HG03103 (cell line): ENCODE results near the gene CYP19A1.

Source experiments
- ATAC-seq: cut with Tn5 transposase; IDR thresholded peaks from one replicate; pipeline ENCODE4 v1.9.1; 2021; ENCODE audit warnings: low read depth; ENCODE audit not compliant: unreplicated experiment

CYP19A1 gene

GRCh38 chr15:51363383-51363782, 25.0 kb upstream of the CYP19A1 start:
- no peak for ATAC-seq

DNA sequence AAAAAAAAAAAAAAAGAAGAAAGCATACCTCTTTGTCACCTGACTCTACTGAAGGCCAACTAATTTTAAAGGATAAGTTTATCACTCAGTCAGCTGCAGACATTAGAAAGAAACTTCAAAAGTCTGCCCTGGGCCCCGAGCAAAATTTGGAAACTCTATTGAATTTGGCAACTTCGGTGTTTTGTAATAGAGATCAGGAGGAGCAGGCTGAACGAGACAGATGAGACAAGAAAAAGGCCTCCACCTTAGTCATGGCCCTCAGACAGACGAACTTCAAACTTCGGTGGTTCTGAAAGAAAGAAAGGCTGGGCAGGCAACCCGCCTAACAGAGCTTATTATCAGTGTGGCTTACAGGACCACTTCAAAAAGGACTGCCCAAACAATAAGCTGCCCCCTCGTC, 21.6 kb upstream of the CYP19A1 start:
- no peak for ATAC-seq

GRCh38 chr15:51356983-51357382, 18.6 kb upstream of the CYP19A1 start:
- ATAC-seq, result no peak

DNA sequence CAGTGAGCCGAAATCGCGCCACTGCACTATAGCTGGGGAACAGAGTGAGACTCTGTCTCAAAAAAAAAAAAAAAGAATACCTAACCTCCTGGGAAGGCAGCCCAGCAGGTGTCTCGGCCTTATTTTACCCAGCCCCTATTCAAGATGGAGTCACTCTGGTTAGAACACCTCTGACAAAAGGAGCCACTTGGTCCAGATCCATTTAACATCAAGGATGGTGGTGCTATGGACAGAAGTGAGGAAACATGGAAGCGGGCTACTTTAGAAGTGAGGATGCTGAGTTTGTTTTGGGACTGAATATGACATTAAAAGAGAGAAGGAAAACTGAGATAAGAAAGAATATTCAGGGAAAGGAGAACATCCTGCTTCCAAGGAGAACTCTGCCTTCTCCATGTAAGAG, 17.8 kb upstream of the CYP19A1 start:
- ATAC-seq, result no peak

DNA sequence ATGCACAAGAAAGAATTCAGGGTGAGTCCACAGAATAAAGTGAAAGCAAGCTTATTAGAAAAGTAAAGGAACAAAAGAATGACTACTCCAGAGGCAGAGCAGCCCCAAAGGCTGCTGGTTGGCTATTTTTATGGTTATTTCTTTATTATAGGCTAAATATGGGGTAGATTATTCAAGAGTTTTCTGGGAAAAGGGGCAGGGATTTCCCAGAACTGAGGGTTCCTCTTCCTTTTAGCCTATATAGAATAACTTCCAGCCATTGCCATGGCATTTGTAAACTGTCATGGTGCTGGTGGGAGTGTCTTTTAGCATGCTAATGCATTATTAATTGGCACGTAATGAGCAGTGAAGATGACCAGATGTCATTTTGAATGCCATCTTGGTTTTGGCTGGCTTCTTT, 16.7 kb upstream of the CYP19A1 start:
- no peak for ATAC-seq

DNA sequence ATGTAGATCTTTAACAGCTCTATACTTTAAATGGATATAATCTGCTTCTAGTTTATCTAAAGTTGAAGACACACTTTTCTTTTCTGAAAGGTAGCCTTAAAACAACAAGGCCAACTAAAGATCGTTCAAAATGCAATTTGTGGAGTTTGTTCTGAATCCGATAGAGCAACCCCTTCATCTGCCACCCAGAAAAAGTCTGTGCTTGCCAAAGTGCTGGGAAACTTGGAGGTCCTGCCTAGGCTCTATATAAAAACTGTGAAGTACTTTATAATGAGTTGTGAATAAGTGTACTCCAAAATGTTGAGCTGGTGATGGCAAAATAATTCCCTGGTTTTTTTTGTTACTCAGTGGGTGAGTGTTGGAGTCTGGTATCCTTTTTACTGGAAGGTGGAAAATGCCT, 15.6 kb upstream of the CYP19A1 start:
- ATAC-seq, result no peak

GRCh38 chr15:51350723-51351122, 12.3 kb upstream of the CYP19A1 start:
- no peak for ATAC-seq

- ATAC-seq, result no peak
Observed at GRCh38 chr15:51349156-51349844, 10.9 kb upstream of the CYP19A1 start.

DNA sequence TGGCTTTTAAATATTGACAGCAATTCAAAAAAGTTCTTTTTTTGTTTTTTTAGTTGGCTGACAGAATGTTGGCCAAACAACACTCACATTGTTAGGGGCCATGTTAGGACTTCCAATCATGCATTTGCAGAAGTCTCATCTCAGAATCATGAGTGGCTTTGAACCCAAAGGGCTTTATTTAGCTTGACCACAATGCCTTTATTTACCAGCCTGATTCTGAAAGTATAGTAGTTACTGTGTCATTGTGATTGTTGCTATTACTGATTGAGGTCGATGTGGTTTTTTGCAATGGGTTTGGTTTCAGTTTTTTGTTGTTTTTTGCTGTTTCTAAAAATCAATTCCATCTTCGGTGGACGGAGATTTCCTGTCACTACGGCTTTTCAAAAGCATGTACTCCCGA, 10.3 kb upstream of the CYP19A1 start:
- peak; percentile 94 for ATAC-seq

GRCh38 chr15:51346136-51346535, 7.7 kb upstream of the CYP19A1 start:
- no peak for ATAC-seq

DNA sequence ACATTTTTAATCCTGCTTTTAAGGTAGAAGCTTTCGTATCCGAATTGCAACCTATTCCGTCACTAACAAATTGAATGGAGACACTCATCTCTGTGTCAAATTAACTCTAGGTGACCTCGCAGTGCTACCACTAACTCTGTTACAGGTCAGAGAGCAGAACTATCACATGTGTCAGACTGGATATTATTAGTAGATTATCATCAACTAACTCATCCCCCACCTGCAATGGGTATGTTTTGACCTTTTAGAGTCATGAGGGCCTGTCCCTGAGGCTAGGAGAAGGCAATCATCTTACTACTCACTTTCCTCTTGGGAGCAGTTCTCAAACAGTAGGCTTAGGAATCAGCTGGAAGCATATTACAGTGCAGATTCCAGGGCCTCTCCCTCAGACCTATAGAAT, 5.1 kb upstream of the CYP19A1 start:
- no peak for ATAC-seq

GRCh38 chr15:51342227-51342999, 4.0 kb upstream of the CYP19A1 start:
- no peak for ATAC-seq

DNA sequence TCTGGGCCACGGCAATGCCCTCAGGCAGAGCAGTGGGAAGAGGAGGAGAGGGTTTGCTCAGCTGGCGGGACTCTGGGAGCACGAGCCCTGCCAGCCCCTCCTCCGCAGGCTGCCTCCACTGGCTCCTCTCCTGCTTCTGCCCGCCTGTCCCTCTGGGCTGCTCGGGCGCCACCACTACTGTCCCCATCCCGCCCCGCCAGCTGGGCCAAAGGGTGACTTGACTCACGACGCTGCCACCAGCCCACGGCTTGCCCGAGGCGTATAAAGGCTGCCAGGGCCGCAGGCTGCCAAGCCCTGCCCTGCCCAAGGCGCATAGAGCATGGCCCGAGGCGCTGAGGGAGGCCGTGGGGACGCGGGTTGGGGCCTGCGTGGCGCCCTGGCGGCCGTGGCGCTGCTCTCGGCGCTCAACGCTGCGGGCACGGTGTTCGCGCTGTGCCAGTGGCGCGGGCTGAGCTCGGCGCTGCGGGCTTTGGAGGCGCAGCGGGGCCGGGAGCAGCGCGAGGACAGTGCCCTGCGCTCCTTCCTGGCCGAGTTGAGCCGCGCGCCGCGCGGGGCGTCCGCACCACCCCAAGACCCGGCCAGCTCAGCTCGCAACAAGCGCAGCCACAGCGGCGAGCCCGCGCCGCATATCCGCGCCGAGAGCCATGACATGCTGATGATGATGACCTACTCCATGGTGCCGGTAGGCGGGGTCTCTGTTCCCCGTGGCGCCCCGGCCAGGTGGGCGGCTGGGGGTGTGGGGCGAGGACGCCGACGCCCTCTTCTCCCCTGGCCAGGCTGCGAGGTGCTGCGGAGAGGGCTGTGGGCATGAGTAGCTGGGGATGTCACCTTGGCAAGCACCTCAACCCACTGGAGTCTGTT, 3.2 kb upstream of the CYP19A1 start, which contains the start of gene GLDN:
Gene GLDN, plus strand, starts transcription at position 290 of the 861 bp plus-strand sequence. Its CDS starts 30 bp downstream, at position 320.
- ATAC-seq, result no peak

DNA sequence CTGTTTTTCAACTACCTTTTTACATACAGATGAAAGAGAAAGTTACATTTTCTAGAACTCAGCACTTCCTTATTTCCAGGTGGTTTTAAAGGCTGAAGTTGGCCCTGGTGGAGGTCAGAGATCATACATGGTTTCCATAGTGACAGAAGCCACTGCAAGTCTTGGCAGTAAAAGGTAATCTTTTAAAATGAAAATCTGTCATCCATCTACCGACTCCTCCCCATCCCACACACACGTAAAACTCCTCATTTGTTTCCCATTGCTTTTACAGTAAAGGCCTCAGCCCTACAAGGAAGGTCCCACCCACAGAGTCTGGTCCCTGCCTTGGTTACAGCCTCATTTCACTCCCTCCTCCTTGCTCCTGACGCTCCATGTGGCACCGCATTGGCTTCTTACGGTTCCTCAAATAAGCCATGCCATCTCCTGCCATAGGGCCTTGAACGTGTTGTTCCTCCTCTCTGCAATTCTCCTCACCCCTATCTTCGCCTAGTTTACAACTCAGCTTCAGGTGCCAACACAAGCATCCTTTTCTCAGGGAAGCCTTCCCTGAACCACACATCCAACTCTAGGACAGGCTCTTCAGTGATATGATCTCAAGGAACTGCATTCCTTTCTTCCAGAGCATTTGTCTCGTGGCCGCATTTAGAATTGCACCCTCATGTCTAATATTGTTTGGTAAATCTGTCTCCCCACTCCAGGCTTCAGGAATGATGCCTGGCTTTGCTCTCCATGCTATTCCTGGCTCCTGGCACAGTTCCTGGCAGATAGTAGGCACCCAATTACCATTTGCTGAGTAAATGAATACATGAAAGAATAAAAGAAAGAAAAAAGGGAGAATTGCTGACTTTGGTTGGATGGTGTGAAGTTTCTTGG, 2.6 kb downstream of the CYP19A1 start:
- peak; percentile 62 for ATAC-seq

DNA sequence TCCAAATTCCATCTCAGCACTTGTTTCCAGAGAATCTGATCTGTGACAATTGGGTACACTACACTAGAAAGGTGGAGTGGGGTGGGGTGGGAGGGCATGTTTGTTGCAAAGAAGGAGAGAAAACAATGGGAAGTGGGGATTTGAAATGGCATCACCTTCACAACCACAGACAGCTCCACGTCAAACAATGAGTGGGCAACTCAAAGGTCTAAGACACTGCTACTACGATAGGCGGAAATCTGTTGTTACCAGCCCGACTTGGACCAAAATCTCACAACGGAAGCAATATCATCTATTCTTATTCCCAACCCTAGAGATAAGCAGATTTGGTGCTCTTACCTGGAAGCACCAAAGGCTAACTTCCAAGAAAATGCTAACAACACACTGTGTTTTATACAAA, 3.3 kb downstream of the CYP19A1 start:
- peak; percentile 11 for ATAC-seq

- ATAC-seq, result no peak
Observed at GRCh38 chr15:51334011-51334451, 4.4 kb downstream of the CYP19A1 start.

DNA sequence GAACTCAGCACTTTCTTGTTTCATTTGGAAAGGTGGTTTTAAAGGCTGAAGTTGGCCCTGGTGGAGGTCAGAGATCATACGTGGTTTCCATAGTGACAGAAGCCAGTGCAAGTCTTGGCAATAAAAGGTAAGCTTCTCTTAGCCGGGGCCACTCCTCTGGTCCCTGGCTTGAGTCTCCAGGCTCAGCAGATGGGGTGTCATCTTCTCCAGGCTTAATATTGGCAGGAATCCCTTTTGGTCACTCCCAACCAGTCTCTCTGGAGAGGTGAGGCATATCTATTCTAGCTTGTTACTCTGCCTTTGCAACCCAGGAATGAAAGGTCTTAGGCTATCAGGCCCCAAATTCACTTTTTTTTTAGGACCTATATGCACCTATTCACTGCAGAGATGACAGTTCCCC, 4.8 kb downstream of the CYP19A1 start:
- ATAC-seq, result no peak

DNA sequence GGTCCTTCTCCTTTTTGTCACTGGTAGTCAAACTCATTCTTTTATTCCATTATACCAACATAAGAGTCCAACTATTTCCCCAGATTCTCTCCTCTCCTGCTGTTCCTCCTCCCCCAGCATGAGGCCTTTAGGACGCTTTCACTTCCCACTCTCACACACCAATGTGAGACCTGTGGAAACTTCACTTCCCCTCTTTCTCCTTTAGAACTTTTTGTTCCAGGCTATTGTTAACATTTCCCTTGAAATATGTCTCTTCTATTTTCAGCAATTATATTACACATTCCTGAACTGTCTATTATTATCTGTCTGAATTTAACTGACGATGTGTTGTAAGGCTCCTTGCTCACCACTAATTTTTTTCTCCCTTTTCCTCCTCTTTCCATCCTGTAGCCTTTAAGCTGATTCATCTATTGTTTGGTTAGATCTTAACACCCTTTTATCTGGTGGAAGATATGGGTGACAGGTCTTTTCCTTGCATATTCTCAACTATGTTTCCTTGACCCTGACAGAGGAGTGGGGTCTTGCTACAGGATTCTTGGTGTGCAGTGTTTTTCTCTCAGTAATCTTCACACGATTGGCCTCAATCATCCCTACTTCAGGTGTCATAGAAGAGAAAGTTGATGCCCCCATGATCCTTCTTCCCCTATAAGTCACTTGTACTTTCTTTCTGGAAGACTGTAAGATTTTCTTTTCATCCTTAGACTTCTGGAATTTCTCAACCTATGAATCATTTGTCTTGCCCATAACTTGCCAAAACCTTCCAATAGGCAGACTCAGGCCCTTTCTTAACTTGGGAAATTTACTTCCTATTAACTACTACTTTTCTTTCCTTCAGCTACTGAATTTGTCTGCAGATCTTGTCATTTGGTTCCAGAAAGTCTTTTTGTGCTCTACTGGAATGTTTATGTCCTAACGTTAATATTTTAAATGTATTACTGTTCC, 5.9 kb downstream of the CYP19A1 start:
- ATAC-seq, result no peak

DNA sequence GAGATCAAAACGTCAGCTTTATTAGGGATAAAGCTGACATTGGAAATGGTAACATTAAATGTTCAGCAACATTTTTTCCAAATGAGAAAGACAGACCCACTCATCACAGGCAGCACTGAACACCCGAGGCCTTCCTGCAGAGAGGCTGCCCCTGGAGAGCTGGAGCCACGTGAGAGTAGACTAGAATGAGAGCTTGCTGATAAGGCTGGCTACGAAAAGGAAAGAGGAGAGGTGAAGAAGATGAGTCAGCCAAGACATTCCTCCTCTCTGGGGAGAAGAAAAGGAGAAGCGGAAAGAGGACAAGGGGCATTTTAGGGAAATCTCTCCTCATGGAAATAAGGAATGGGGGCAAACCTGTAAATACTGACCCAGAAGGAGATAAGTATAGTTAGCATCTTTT, 7.3 kb downstream of the CYP19A1 start:
- no peak for ATAC-seq
